Activated CD4-positive, alpha-beta T cell treated with anti-CD3 and anti-CD28 coated beads, Interleukin-2, amount 10 ng/mL, durations not matched to agents 7 days and 5 days (primary cell): ENCODE measurements around the gene GLG1. TPM values are rescaled to one million over a fixed set of nuclear protein-coding genes. Genes with fewer than 3 reads are reported as not detected.
"Not testable (repeated sequence)": the region's sequence is repeated elsewhere in the genome, so short reads cannot be mapped to it uniquely, and the experiment has no call there.

Source experiments
- CTCF ChIA-PET: fragments of 350-600 bp; sonication (Branson Sonifier 250); formaldehyde crosslinking; loops from one replicate; lab custom pipeline; 2021; ENCODE audit warnings: antibody characterized with exemption; lab: Charles Lee
- POLR2A ChIA-PET: fragments of 350-600 bp; sonication (Branson Sonifier 250); formaldehyde crosslinking; loops from one replicate; lab custom pipeline; 2021; ENCODE audit warnings: antibody characterized with exemption; lab: Charles Lee
- DNase-seq: peaks from one replicate; pipeline ENCODE4 v3.0.0-alpha.2; 2020
- H3K27ac Mint-ChIP-seq: one replicate; pipeline ENCODE4 v1.8.0; 2021; ENCODE audit warnings: mild to moderate bottlenecking, moderate library complexity, mixed read lengths
- H3K27me3 Mint-ChIP-seq: one replicate; pipeline ENCODE4 v1.8.0; 2021; ENCODE audit warnings: mixed read lengths
- H3K36me3 Mint-ChIP-seq: one replicate; pipeline ENCODE4 v1.8.0; 2021; ENCODE audit warnings: low read depth, mixed read lengths
- H3K4me1 Mint-ChIP-seq: one replicate; pipeline ENCODE4 v1.8.0; 2021; ENCODE audit warnings: mixed read lengths
- H3K4me3 Mint-ChIP-seq: one replicate; pipeline ENCODE4 v1.8.0; 2021; ENCODE audit warnings: mild to moderate bottlenecking, moderate library complexity, mixed read lengths
- H3K9me3 Mint-ChIP-seq: one replicate; pipeline ENCODE4 v1.8.0; 2021; ENCODE audit warnings: mixed read lengths
- total RNA-seq, 2 experiments: library from RNA; stranded (reverse); gene quantifications; one replicate each; pipeline ENCODE4 v1.2.3, GENCODE V29; 2021

GLG1 gene
- total RNA-seq, 2 experiments from 2014 or later, result 151 to 157 TPM

DNA sequence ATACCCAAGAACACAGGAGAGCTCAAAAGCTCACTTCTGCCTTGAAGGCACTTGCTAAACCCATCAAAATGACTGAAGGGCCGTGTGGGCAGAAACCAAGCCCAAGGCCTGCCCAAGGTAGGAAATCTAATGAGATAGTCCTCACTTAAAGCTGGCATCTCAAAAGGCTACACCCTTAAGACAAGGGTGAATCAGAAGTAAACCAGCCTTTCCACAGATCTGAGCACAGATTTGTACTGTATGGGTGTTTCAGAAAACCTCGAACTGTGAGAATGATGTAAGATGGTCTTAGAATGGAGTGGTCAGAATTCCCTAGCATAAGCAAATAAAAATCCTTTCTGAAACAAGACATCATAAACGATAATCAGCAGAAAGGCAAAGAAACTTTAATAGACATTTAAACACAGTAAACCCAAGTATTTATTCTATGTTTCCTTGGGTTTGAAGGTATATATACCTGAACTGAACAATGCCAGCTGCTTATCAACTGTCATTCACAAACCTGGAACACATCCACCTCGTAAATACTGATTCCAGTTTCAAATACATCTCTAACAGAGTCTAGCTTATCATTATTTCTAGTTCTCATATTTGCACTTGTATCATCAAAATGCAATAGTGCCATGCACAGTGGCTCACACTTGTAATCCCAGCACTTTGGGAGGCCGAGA is 37.8 kb downstream of the GLG1 start:
- Mint-ChIP-seq H3K36me3 (peaks cover 28% of the 10 kb centered on the region), H3K27me3 (no peaks in the 10 kb centered on the region), H3K27ac (no peak overlapping the region), H3K9me3 (no peaks in the 10 kb centered on the region), H3K4me3 (no peak overlapping the region), H3K4me1 (peaks cover 62% of the 10 kb centered on the region)
- DNase-seq, result no peak
- ChIA-PET CTCF (interaction anchor here (1.9 kb wide), 1 partner anchor 9 kb away, joined by 7 read pairs; no protein-coding TSS in a partner anchor), POLR2A (no interaction called here)

DNA sequence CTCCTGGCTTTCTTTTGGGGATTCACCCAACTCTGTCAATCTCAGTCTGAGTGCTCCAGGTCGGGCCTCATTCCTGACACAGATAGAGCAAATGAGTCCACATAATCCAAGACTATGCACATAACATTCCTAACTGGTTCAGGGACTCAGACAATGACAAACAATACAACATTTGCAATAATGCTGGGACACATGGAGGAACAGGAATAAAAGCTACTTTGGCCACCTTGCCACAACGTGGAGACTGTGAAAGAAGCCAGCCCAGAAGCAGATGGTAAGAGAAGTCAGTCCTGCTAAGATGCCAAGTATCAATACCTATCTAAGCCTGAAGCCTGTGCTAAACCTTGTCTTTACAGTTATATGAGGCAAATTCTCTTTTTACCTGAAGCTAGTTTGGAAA is 39.0 kb downstream of the GLG1 start:
- no peaks in the 10 kb centered on the region for H3K9me3 Mint-ChIP-seq
- H3K4me1 Mint-ChIP-seq, result peaks cover 69% of the 10 kb centered on the region
- no peak overlapping the region for H3K27ac Mint-ChIP-seq
- CTCF ChIA-PET, result interaction anchor here (1.9 kb wide), 1 partner anchor 10 kb away, joined by 7 read pairs; no protein-coding TSS in a partner anchor
- DNase-seq, result no peak
- POLR2A ChIA-PET, result no interaction called here
- no peaks in the 10 kb centered on the region for H3K27me3 Mint-ChIP-seq
- no peak overlapping the region for H3K4me3 Mint-ChIP-seq
- peaks cover 34% of the 10 kb centered on the region for H3K36me3 Mint-ChIP-seq

DNA sequence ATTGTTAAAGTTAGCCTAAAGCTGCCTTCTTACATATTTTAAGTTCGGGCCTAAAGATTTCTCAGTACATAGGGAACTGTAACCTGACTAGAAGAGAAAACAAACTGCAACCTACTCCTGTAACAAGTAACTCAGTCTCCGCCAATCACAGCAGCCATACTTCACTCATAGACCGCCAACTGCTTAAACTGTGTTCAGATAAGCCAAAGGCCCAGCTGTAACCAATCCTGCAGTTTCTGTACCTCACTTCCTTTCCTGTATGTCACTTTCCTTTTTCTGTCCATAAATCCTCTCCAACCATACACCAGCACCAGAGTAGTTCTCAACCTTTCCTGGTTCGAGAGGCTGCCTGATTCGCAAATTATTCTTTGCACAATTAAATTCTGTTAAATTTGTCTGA is 41.5 kb downstream of the GLG1 start:
- DNase-seq, result no peak
- H3K27me3 Mint-ChIP-seq, result no peaks in the 10 kb centered on the region
- CTCF ChIA-PET, result no interaction called here
- H3K9me3 Mint-ChIP-seq, result no peaks in the 10 kb centered on the region
- H3K27ac Mint-ChIP-seq, result peak overlapping the region; percentile 62
- POLR2A ChIA-PET, result no interaction called here
- H3K4me1 Mint-ChIP-seq, result peaks cover 66% of the 10 kb centered on the region
- no peak overlapping the region for H3K4me3 Mint-ChIP-seq
- H3K36me3 Mint-ChIP-seq, result peaks cover 31% of the 10 kb centered on the region

DNA sequence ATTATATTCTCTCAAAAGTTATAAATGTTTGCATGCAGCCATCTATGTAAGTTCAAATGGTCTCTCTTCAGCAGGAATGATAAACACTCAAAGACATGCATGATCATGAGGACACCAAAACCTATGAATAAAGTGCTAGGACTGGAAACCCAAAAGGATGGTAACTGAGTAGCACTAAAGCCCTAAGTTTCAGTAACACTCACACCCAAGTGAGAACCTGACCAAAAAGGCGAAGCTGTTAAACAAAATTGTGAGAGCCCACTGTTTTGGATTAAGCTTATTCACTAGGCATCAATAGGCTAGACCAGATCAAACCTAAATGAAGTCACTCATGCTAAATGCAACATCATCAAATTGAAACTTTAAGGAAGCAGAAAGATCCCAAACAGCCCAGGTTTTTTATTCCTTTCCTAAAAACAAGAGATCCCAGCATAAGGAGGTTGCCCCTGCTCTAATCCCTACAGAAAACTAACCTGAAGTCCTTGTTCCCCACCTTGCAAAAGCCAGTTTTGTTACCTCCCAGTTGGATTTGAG is 42.4 kb downstream of the GLG1 start:
- peaks cover 63% of the 10 kb centered on the region for H3K4me1 Mint-ChIP-seq
- no peak overlapping the region for H3K4me3 Mint-ChIP-seq
- H3K36me3 Mint-ChIP-seq, result peaks cover 31% of the 10 kb centered on the region

DNA sequence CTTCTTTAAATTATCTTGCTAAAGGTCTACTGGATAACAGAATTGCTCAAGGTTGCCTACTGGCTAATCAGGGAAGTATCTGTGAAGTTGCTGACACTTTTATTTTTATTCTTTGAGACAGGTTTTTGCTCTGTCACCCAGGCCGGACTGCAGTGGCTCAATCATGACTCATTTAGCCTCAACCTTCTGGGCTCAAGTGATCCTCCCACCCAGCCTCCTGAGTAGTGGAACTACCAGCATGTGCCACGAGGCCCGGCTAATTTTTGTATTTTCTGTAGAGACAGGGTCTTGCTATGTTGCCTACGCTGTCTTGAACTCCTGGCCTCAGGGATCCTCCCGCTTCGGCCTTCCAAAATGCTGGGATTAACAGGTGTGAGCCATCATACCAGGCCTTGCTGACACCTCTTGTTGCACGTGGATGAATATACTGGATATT is 43.1 kb downstream of the GLG1 start:
- no peak for DNase-seq
- Mint-ChIP-seq H3K4me3 (no peak overlapping the region), H3K4me1 (peaks cover 63% of the 10 kb centered on the region), H3K27me3 (no peaks in the 10 kb centered on the region), H3K9me3 (no peaks in the 10 kb centered on the region), H3K27ac (no peak overlapping the region), H3K36me3 (peaks cover 33% of the 10 kb centered on the region)
- ChIA-PET CTCF (no interaction called here), POLR2A (no interaction called here)

More for the DNA sequence above, 42.4 kb downstream of the GLG1 start:
- no peaks in the 10 kb centered on the region for H3K9me3 Mint-ChIP-seq
- no peak for DNase-seq
- ChIA-PET CTCF (no interaction called here), POLR2A (no interaction called here)
- no peak overlapping the region for H3K27ac Mint-ChIP-seq
- H3K27me3 Mint-ChIP-seq, result no peaks in the 10 kb centered on the region

DNA sequence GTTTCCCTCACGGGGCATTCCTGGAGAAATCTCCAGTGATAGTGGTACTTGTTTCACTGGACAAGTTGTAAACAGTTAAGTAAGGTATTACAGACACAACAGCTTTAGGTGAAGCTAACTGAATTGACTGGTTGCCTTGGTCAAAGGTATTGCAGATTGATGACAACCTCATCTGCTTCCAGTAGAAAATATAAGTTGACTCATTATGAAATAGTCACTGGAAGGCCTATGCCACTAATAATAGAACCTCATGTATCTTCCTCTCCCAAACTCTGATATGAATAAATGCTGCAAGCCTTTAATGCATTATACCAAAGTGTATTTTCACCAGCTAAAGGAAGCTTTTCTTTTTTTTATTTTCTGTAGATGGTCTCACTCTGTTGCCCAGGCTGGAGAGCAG is 44.8 kb downstream of the GLG1 start:
- Mint-ChIP-seq H3K36me3 (peaks cover 29% of the 10 kb centered on the region), H3K4me1 (peaks cover 52% of the 10 kb centered on the region), H3K4me3 (no peak overlapping the region), H3K27ac (no peak overlapping the region), H3K9me3 (no peaks in the 10 kb centered on the region), H3K27me3 (no peaks in the 10 kb centered on the region)
- ChIA-PET CTCF (interaction anchor here (0.6 to 1.1 kb wide), 3 partner anchors 13 to 207 kb away, joined by 3 read pairs; no protein-coding TSS in a partner anchor), POLR2A (no interaction called here)
- DNase-seq, result no peak

DNA sequence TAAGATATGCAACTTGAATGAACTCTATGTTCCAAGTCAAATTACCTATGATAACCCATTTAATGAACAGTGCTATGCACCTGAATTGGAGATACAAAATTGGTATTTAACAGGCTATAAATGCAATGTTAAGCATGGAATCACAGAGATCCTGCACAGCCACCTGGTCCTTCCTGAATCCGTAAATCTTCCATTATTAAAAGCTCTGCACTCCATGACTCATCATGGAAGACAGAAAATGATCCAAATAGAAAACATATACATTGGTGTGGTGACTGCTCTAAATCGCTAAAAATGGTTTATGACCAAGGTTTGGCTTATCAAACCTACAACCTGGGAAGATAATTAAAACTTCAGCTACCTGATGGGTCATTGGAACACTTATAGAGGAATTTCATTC is 45.3 kb downstream of the GLG1 start:
- Mint-ChIP-seq H3K36me3 (peaks cover 27% of the 10 kb centered on the region), H3K27me3 (no peaks in the 10 kb centered on the region), H3K4me1 (peaks cover 49% of the 10 kb centered on the region), H3K27ac (no peak overlapping the region), H3K9me3 (no peaks in the 10 kb centered on the region), H3K4me3 (no peak overlapping the region)
- no peak for DNase-seq
- ChIA-PET POLR2A (no interaction called here), CTCF (interaction anchor here (0.6 to 1.1 kb wide), 2 partner anchors 14 to 207 kb away, joined by 3 read pairs; no protein-coding TSS in a partner anchor)

DNA sequence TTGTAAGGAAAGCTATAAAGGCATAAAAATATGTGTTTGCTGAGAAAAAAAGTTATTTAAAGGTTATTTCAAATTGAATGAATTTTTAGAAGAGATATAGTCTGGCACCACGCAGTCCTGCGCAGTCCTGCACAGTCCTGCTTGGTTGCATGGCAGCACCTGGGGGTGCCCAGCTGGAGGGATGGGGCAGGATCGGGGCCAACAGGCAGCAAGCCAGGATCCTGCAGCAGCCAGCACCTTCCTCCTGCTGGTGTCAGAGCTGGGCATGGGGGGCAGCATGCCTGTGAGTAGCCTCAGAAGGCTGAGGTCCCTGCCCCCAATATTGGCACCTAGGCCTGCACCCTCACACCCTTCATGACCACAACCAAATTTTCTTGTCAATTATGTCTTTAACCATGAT is 46.0 kb downstream of the GLG1 start:
- no peaks in the 10 kb centered on the region for H3K9me3 Mint-ChIP-seq
- no peaks in the 10 kb centered on the region for H3K27me3 Mint-ChIP-seq
- H3K4me3 Mint-ChIP-seq, result no peak overlapping the region
- peaks cover 44% of the 10 kb centered on the region for H3K4me1 Mint-ChIP-seq
- peaks cover 25% of the 10 kb centered on the region for H3K36me3 Mint-ChIP-seq
- CTCF ChIA-PET, result interaction anchor here (0.8 to 0.9 kb wide), 2 partner anchors 19 to 55 kb away, joined by 3 read pairs; no protein-coding TSS in a partner anchor
- POLR2A ChIA-PET, result interaction anchor here (0.5 kb wide), 1 partner anchor 17 kb away, joined by 3 read pairs; no protein-coding TSS in a partner anchor
- no peak for DNase-seq
- no peak overlapping the region for H3K27ac Mint-ChIP-seq

DNA sequence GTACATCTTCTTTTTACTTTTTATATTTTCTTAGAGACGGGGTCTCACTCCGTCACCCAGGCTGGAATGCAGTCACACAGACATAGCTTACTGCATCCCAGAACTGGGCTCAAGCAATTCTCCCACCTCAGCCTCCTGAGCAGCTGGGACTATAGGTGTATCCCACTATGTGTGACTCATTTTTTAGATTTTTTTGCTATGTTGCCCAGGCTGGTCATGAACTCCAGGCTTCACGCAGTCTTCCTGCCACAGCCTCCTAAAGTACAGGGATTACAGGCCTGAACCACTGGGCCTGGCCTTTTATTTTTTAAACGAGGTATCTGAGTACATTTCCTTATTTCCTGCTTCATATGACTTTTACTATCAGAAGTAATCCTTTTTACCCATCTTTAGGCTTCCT is 48.0 kb downstream of the GLG1 start:
- ChIA-PET CTCF (no interaction called here), POLR2A (no interaction called here)
- Mint-ChIP-seq H3K27ac (no peak overlapping the region), H3K27me3 (no peaks in the 10 kb centered on the region), H3K9me3 (no peaks in the 10 kb centered on the region), H3K4me3 (no peak overlapping the region), H3K4me1 (peaks cover 26% of the 10 kb centered on the region), H3K36me3 (peaks cover 10% of the 10 kb centered on the region)
- DNase-seq, result no peak

DNA sequence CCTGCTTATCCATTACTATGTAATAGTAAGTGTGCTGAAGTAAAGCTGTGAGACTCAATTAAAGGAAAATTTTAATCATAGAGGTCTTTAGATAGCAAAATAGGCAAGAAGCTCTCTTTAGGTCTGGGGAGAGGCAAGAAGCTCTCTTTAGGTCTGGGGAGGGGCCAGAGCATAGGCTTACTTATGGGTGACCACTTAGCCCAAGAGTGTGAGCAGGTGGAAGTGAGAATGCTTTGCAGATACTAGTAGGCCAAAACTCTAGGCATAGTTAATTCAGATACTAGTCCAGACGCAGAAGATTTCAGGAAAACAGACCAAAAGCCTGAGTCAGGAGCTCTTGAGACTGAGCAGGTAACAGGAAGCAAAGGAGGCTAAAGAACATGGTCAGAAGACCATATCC is 49.6 kb downstream of the GLG1 start:
- H3K36me3 Mint-ChIP-seq, result peaks cover 7% of the 10 kb centered on the region
- ChIA-PET POLR2A (no interaction called here), CTCF (interaction anchor here (0.8 to 1.0 kb wide), 2 partner anchors 43 to 119 kb away, joined by 3 read pairs; no protein-coding TSS in a partner anchor)
- H3K27me3 Mint-ChIP-seq, result no peaks in the 10 kb centered on the region
- no peak overlapping the region for H3K27ac Mint-ChIP-seq
- no peak for DNase-seq
- H3K4me3 Mint-ChIP-seq, result no peak overlapping the region
- H3K9me3 Mint-ChIP-seq, result no peaks in the 10 kb centered on the region
- H3K4me1 Mint-ChIP-seq, result peaks cover 16% of the 10 kb centered on the region

DNA sequence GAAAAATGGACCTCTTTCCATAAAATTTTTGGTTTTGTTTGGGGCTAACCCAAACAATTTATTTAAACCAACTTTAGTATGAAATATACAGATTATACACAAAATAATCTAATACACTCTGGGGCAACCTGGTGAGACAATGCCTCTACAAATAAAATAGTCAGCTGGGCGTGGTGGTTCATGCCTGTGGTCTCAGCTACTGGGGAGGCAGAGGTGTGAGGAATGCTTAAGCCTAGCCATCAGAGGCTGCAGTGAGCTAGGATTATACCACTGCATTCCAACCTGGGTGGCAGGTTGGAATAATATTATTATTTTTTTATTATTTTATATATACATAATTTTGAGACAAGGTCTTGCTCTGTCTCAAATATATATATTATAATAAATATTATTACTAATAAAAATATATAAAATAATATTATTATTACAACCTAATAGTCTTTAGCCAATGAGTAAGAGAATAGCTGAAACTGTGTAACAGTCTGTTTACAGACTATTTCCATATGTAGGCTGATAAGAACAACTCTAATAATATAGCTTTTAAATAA is 50.5 kb downstream of the GLG1 start:
- DNase-seq, result no peak
- Mint-ChIP-seq H3K27ac (no peak overlapping the region), H3K4me1 (peaks cover 10% of the 10 kb centered on the region), H3K36me3 (peaks cover 7% of the 10 kb centered on the region), H3K27me3 (no peaks in the 10 kb centered on the region), H3K9me3 (no peaks in the 10 kb centered on the region), H3K4me3 (no peak overlapping the region)
- POLR2A ChIA-PET, result no interaction called here
- CTCF ChIA-PET, result interaction anchor here (0.5 to 1.0 kb wide), 3 partner anchors 42 to 118 kb away, joined by 3 read pairs; no protein-coding TSS in a partner anchor

DNA sequence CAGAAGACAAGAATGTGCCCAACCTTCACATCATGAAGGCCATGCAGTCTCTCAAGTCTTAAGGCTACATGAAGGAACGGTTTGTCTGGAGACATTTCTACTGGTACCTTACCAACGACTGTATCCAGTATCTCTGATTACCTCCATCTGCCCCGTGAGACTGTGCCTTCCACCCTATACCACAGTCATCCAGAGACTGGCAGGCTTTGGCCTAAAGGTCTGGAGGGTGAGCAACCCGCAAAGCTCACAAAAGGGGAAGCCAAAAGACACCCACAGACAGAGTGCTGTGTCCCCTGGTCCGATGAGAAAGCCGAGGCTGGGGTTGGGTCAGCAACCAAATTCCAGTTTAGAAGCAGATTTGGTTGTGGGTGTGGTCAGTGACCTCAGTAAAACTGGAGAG is 54.6 kb downstream of the GLG1 start:
- H3K9me3 Mint-ChIP-seq, H3K27me3 Mint-ChIP-seq, H3K27ac Mint-ChIP-seq, CTCF ChIA-PET, H3K4me1 Mint-ChIP-seq, H3K4me3 Mint-ChIP-seq, POLR2A ChIA-PET, DNase-seq, H3K36me3 Mint-ChIP-seq: not testable (repeated sequence)
